Measurements from ENCODE around the gene MFAP4.

GRCh38 chr17:19372439-19372838 lies 14.6 kb downstream of the MFAP4 start:
- TF ChIP-seq EZH2 (IDR thresholded peaks at IDR 0.05; ENCODE audit: borderline replicate concordance) (no peak), CTCF (IDR thresholded peaks at IDR 0.05; ENCODE audit: poor library complexity) (no peak), EZH2phosphoT487 (IDR thresholded peaks at IDR 0.05; ENCODE audit: low read depth, severe bottlenecking, unreplicated experiment) (no peak)
